Epithelial cell of proximal tubule (primary cell): ENCODE results near the gene ESR1. TPM values are rescaled to one million over a fixed set of nuclear protein-coding genes. Genes with fewer than 3 reads are reported as not detected.

Source experiments
- DNase-seq: peaks from one replicate; pipeline ENCODE4 v3.0.0-alpha.2; 2011; ENCODE audit warnings: low read depth
- H3K4me3 ChIP-seq: 2 replicates; pipeline ENCODE4 v1.5.1; 2011; ENCODE audit warnings: low read depth, mild to moderate bottlenecking, low read length
- CTCF ChIP-seq: conservative IDR thresholded peaks from 2 replicates; pipeline ENCODE4 v1.5.1; 2012; ENCODE audit warnings: low read depth, mild to moderate bottlenecking, low read length
- total RNA-seq: library from RNA; depleted of rRNA; stranded (reverse); fragments of >200 nt; gene quantifications from 2 replicates; pipeline ENCODE4 v1.2.3, GENCODE V29; 2015

The ESR1 gene
- total RNA-seq, 1 donor from 2014 or later, result not detected

DNA sequence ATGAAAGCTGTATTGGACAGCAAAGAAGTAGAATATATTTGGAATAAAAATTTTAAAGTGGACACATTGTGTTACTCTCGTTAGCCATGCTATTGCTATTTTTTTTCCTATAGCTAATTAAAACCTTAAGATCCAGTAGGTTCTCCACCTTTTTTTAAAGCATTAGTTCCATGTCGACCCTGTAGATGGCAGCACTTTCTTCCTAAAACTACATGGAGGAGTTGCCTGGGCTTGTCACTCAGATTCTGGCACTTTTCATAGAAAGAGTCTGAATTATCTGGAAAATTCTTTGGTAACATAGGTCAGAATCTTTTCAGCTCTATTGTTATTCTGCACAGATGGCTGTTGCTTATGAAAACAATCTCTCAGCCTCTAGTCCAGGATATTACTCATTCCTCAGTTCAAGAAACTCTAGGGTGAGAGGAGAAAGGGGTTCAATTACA lies 42.0 kb upstream of the ESR1 start:
- DNase-seq, result peak; percentile 27
- no peak overlapping the region for H3K4me3 ChIP-seq
- TF ChIP-seq CTCF, result peak; percentile 78

GRCh38 chr6:151772446-151772845 lies 35.0 kb upstream of the ESR1 start:
- no peak for TF ChIP-seq CTCF
- no peak overlapping the region for H3K4me3 ChIP-seq
- no peak for DNase-seq

GRCh38 chr6:151773382-151773781 lies 34.1 kb upstream of the ESR1 start:
- no peak for DNase-seq
- TF ChIP-seq CTCF, result no peak

GRCh38 chr6:151782560-151782959 lies 24.9 kb upstream of the ESR1 start:
- H3K4me3 ChIP-seq, result no peak overlapping the region
- no peak for TF ChIP-seq CTCF
- no peak for DNase-seq

More at GRCh38 chr6:151773382-151773781, 34.1 kb upstream of the ESR1 start:
- no peak overlapping the region for H3K4me3 ChIP-seq

GRCh38 chr6:151783692-151784091 lies 23.8 kb upstream of the ESR1 start:
- DNase-seq, result no peak
- H3K4me3 ChIP-seq, result no peak overlapping the region
- TF ChIP-seq CTCF, result no peak

DNA sequence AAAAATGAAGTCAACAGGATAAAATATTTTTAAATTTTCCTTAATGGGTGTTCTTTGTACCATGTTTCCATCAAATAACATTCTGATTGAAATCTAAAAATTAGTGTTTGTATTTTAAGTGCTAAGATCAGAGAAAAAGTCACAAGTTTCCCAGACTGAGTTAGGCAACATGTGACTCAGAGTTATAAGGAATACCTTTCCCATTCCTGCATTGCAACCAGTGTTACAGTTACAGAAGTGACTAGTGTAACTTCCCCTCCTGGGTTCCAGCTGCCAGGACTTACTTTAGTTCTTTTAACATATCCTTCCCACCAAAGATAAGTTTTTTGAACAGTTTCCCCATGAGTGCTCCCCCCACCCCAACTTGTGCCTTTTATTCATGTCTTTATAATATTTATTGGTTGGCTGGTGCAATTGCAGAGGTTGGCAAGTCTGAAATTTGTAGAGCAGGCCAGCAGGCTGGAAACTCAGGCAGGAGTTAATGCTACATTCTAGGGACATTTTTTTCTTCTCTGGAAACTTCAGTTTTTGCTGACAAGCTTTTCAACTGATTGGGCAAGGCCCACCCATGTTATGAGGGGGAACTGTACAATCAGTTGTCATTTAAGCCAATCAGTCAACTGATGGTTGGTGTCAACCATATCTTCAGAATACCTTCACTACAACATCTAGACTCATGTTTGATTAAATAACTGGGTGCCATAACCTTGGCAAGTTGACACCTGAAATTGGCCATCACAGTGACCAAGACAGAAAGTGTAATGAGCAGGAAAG lies 22.9 kb upstream of the ESR1 start:
- TF ChIP-seq CTCF, result no peak
- DNase-seq, result peak; percentile 27

DNA sequence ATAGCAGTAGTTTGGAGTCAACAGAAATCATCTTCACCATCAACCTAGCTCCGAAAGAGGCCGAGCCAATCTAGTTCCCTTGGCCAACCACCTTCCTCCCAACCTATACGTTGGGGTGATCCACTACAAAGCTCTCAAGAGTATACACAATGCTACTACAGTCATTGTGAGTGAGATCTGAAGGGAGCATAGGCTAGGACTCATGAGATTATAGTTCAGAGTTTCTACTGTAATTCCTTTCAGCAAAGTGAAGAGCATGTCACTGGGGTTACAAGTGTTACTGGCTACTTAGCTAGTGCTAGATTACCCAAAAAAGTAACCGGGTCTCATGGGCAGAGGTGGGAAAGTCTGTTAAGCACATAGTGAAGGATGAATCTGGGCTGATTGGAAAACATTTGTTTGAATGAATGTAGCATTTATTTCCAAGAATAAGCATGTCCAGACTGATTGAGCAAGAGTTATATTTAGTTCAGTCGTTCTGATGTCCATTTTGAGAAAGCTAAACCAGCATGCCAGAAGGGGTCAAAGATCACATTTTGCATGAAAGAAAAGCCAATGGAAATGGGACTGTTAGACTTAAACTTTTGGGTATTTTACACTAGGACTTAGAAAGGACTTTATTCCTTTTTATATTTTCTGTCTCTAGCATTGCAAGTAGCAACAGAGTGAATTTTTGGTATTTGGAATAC lies 10.5 kb upstream of the ESR1 start:
- no peak overlapping the region for H3K4me3 ChIP-seq
- DNase-seq, result no peak
- no peak for TF ChIP-seq CTCF

More for the DNA sequence above, 22.9 kb upstream of the ESR1 start:
- H3K4me3 ChIP-seq, result no peak overlapping the region
